ENCODE data around the gene NAV2.

DNA sequence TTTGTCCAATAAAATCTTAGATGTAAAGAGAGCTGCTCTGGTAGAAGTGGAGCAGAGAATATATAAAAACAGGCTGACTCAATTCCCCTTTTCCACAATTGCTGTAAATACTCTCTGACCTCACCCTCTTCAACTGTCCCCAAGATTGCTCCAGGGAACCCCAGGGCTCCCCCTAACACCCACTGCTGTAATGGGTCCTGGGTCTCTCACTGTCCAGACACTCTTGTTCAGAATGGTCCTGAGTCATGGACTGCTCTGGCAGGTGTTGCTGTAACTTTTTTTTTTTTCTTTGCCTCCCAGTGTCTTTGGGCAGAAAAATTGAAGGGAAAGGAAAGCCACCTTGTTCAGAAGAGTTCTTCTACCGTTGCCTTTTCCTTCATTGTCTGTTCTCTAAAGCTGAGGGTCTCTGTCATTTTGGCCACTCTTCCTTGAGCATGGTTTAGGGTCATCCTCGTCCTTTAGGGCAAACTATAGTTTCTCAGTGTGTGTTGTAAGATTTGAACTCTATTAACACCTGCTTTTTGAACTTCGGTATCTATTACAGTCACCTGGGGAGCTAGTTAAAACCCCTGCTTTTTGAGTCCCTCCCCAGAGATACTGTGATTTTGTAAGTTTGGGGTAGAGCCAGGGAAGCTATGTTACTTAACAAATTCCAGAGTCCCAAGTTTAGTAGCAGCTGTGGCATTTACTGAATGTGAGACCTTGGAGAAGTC, 209.5 kb downstream of the NAV2 start:
- TF ChIP-seq EP300 (IDR thresholded peaks at IDR 0.05) (no peak), POLR2A (IDR thresholded peaks at IDR 0.05) (no peak)
- TF ChIP-seq, protein P1, sequence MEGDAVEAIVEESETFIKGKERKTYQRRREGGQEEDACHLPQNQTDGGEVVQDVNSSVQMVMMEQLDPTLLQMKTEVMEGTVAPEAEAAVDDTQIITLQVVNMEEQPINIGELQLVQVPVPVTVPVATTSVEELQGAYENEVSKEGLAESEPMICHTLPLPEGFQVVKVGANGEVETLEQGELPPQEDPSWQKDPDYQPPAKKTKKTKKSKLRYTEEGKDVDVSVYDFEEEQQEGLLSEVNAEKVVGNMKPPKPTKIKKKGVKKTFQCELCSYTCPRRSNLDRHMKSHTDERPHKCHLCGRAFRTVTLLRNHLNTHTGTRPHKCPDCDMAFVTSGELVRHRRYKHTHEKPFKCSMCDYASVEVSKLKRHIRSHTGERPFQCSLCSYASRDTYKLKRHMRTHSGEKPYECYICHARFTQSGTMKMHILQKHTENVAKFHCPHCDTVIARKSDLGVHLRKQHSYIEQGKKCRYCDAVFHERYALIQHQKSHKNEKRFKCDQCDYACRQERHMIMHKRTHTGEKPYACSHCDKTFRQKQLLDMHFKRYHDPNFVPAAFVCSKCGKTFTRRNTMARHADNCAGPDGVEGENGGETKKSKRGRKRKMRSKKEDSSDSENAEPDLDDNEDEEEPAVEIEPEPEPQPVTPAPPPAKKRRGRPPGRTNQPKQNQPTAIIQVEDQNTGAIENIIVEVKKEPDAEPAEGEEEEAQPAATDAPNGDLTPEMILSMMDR (IDR thresholded peaks at IDR 0.05), result no peak
